HCT116 (cell line): ENCODE measurements around the gene CORO7.

Experiments
- EZH2phosphoT487 ChIP-seq: fragments of 200-600 bp; IDR thresholded peaks from 2 replicates; pipeline ENCODE4 v1.6.1; 2018; ENCODE audit warnings: antibody characterized with exemption, borderline replicate concordance
- ZNF274 ChIP-seq: fragments of 200-500 bp; sonication (Bioruptor generic); IDR thresholded peaks from 2 replicates; pipeline ENCODE4 v1.6.1; 2014; ENCODE audit warnings: mild to moderate bottlenecking, low read depth, low read length, inconsistent platforms

GRCh38 chr16:4372001-4372577 lies 44.3 kb downstream of the CORO7 start:
- TF ChIP-seq EZH2phosphoT487, result no peak
- TF ChIP-seq ZNF274, result no peak
